ENCODE data around the gene NUDT15. TPM values are rescaled to one million over a fixed set of nuclear protein-coding genes. Genes with fewer than 3 reads are reported as not detected.

The NUDT15 gene
- total RNA-seq, 2 donors from 2014 or later, result 11.7 to 26.9 TPM

DNA sequence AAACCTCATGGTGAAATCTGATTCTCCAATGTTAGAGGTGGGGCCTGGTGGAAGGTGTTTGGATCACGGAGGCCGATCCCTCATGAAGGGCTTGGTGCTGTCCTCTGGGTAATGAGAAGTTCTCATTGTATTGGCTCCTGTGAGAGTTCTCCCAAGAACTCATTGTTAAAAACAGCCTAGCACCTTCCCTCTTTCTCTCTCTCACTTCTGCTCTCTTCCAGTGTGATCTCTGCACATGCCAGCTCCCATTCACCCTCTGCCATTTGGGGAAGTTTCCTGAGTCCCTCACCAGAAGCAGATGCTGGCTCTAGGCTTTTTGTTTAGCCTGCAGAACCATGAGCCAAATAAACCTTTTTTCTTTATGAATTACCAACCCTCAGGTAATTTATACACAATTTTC is 33.3 kb upstream of the NUDT15 start:
- Histone ChIP-seq H3K36me3 (no peaks in the 10 kb centered on the region), H3K9me3 (no peaks in the 10 kb centered on the region), H3K4me1 (replicated peaks) (no peaks in the 10 kb centered on the region), H3K27me3 (replicated peaks; ENCODE audit: insufficient read depth) (no peaks in the 10 kb centered on the region), H3K4me3 (no peak overlapping the region), H3K27ac (no peak overlapping the region)
- intact Hi-C loops (cut with DNase I), result no loop called here
- TF ChIP-seq POLR2AphosphoS5 (IDR thresholded peaks at IDR 0.05) (no peak), POLR2A (IDR thresholded peaks at IDR 0.05) (no peak)
- TF ChIP-seq, protein P1, sequence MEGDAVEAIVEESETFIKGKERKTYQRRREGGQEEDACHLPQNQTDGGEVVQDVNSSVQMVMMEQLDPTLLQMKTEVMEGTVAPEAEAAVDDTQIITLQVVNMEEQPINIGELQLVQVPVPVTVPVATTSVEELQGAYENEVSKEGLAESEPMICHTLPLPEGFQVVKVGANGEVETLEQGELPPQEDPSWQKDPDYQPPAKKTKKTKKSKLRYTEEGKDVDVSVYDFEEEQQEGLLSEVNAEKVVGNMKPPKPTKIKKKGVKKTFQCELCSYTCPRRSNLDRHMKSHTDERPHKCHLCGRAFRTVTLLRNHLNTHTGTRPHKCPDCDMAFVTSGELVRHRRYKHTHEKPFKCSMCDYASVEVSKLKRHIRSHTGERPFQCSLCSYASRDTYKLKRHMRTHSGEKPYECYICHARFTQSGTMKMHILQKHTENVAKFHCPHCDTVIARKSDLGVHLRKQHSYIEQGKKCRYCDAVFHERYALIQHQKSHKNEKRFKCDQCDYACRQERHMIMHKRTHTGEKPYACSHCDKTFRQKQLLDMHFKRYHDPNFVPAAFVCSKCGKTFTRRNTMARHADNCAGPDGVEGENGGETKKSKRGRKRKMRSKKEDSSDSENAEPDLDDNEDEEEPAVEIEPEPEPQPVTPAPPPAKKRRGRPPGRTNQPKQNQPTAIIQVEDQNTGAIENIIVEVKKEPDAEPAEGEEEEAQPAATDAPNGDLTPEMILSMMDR (IDR thresholded peaks at IDR 0.05), result no peak
- no peak for DNase-seq (ENCODE audit: low spot score)
- WGBS, result 93% methylated on average over 2 of the region's 2 CpGs

GRCh38 chr13:48006396-48006795 is 31.1 kb upstream of the NUDT15 start:
- no peak overlapping the region for H3K4me3 ChIP-seq
- WGBS, result 76% methylated on average over 1 of the region's 1 CpG
- no peaks in the 10 kb centered on the region for H3K36me3 ChIP-seq
- intact Hi-C loops (cut with DNase I), result no loop called here
- no peak overlapping the region for H3K27ac ChIP-seq
- no peak for DNase-seq (ENCODE audit: low spot score)
- no peaks in the 10 kb centered on the region for H3K27me3 ChIP-seq (replicated peaks; ENCODE audit: insufficient read depth)
- TF ChIP-seq POLR2A (IDR thresholded peaks at IDR 0.05) (no peak), POLR2AphosphoS5 (IDR thresholded peaks at IDR 0.05) (no peak)
- TF ChIP-seq, protein P1 (IDR thresholded peaks at IDR 0.05), result no peak
- no peaks in the 10 kb centered on the region for H3K4me1 ChIP-seq (replicated peaks)
- H3K9me3 ChIP-seq, result no peaks in the 10 kb centered on the region

DNA sequence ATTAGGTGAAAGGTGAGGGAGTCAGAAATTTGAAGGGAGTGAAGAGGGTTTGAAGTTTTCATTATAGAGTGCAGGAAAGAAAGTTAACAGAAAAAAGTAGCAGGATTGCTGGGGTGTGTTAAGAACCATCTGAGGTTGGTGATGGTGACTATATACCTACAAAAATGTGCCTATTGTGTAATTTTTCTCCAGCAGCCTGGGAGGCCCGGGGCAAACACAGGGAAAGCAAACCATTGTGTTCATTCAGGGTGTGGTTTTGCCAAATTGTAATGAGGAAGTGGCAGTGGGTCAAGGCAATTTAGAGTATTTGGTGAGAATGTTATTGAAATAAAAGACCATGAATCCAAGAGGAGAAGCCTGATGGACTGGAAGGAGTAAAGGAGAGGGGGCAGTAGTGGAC is 28.2 kb upstream of the NUDT15 start:
- Histone ChIP-seq H3K9me3 (no peaks in the 10 kb centered on the region), H3K4me1 (replicated peaks) (no peaks in the 10 kb centered on the region), H3K27ac (no peak overlapping the region), H3K36me3 (no peaks in the 10 kb centered on the region), H3K27me3 (replicated peaks; ENCODE audit: insufficient read depth) (no peaks in the 10 kb centered on the region), H3K4me3 (no peak overlapping the region)
- WGBS, result 23% methylated on average over 1 of the region's 1 CpG
- DNase-seq (ENCODE audit: low spot score), result no peak
- TF ChIP-seq POLR2A (IDR thresholded peaks at IDR 0.05) (no peak), POLR2AphosphoS5 (IDR thresholded peaks at IDR 0.05) (no peak)
- TF ChIP-seq, protein P1 (IDR thresholded peaks at IDR 0.05), result no peak
- intact Hi-C loops (cut with DNase I), result no loop called here

GRCh38 chr13:48010698-48011097 is 26.8 kb upstream of the NUDT15 start:
- Histone ChIP-seq H3K27me3 (replicated peaks; ENCODE audit: insufficient read depth) (no peaks in the 10 kb centered on the region), H3K27ac (no peak overlapping the region), H3K4me3 (no peak overlapping the region), H3K9me3 (no peaks in the 10 kb centered on the region), H3K36me3 (no peaks in the 10 kb centered on the region), H3K4me1 (replicated peaks) (no peaks in the 10 kb centered on the region)
- TF ChIP-seq POLR2A (IDR thresholded peaks at IDR 0.05) (no peak), POLR2AphosphoS5 (IDR thresholded peaks at IDR 0.05) (no peak)
- TF ChIP-seq, protein P1 (IDR thresholded peaks at IDR 0.05), result no peak
- intact Hi-C loops (cut with DNase I), result no loop called here
- no peak for DNase-seq (ENCODE audit: low spot score)
- 62% methylated on average over 4 of the region's 4 CpGs for WGBS

- WGBS, result 97% methylated on average over 1 of the region's 1 CpG
- intact Hi-C loops (cut with DNase I), result no loop called here
- TF ChIP-seq, protein P1 (IDR thresholded peaks at IDR 0.05), result no peak
- no peak for TF ChIP-seq POLR2AphosphoS5 (IDR thresholded peaks at IDR 0.05)
Observed at GRCh38 chr13:48012668-48013067, 24.9 kb upstream of the NUDT15 start.

More at GRCh38 chr13:48012668-48013067, 24.9 kb upstream of the NUDT15 start:
- no peaks in the 10 kb centered on the region for H3K4me1 ChIP-seq (replicated peaks)
- DNase-seq (ENCODE audit: low spot score), result no peak
- H3K27ac ChIP-seq, result no peak overlapping the region
- H3K27me3 ChIP-seq (replicated peaks; ENCODE audit: insufficient read depth), result no peaks in the 10 kb centered on the region
- no peak overlapping the region for H3K4me3 ChIP-seq
- H3K36me3 ChIP-seq, result no peaks in the 10 kb centered on the region
- H3K9me3 ChIP-seq, result no peaks in the 10 kb centered on the region

Data from prostate gland (tissue), 2 donors.